ENCODE results near the gene MRC1.

MRC1 gene

GRCh38 chr10:17781856-17782255, 27.3 kb upstream of the MRC1 start:
- no peak overlapping the region for H3K9ac ChIP-seq
- no peaks in the 10 kb centered on the region for H3K36me3 ChIP-seq (ENCODE audit: insufficient read depth)
- H3K4me2 ChIP-seq: no peak overlapping the region
- H3K27ac ChIP-seq: no peak overlapping the region
- no peak for TF ChIP-seq CTCF (conservative IDR thresholded peaks at IDR 0.05; ENCODE audit: low read depth, low read length)
- H3K4me1 ChIP-seq (ENCODE audit: low read depth, poor library complexity, severe bottlenecking): no peaks in the 10 kb centered on the region
- no peaks in the 10 kb centered on the region for H4K20me1 ChIP-seq (ENCODE audit: insufficient read depth)
- no peak overlapping the region for H2AFZ ChIP-seq (ENCODE audit: low read depth)
- no peaks in the 10 kb centered on the region for H3K79me2 ChIP-seq (ENCODE audit: insufficient read depth, low read depth)
- H3K27me3 ChIP-seq (ENCODE audit: insufficient read depth, low read depth): no peaks in the 10 kb centered on the region
- H3K4me3 ChIP-seq (IDR thresholded peaks at IDR 0.05; ENCODE audit: insufficient read depth, low read depth, low read length): no peak overlapping the region

- Histone ChIP-seq H3K4me1 (ENCODE audit: low read depth, poor library complexity, severe bottlenecking) (no peaks in the 10 kb centered on the region), H3K27ac (no peak overlapping the region), H3K4me2 (no peak overlapping the region)
Observed at GRCh38 chr10:17782921-17783665, 26.1 kb upstream of the MRC1 start.

GRCh38 chr10:17783751-17784150, 25.4 kb upstream of the MRC1 start:
- H3K27me3 ChIP-seq (ENCODE audit: insufficient read depth, low read depth): no peaks in the 10 kb centered on the region
- no peaks in the 10 kb centered on the region for H3K4me1 ChIP-seq (ENCODE audit: low read depth, poor library complexity, severe bottlenecking)
- H3K79me2 ChIP-seq (ENCODE audit: insufficient read depth, low read depth): no peaks in the 10 kb centered on the region
- H3K36me3 ChIP-seq (ENCODE audit: insufficient read depth): no peaks in the 10 kb centered on the region
- no peak overlapping the region for H3K4me2 ChIP-seq
- no peak for TF ChIP-seq CTCF (conservative IDR thresholded peaks at IDR 0.05; ENCODE audit: low read depth, low read length)
- H3K9ac ChIP-seq: no peak overlapping the region
- no peaks in the 10 kb centered on the region for H4K20me1 ChIP-seq (ENCODE audit: insufficient read depth)
- no peak overlapping the region for H2AFZ ChIP-seq (ENCODE audit: low read depth)
- no peak overlapping the region for H3K27ac ChIP-seq
- H3K4me3 ChIP-seq (IDR thresholded peaks at IDR 0.05; ENCODE audit: insufficient read depth, low read depth, low read length): no peak overlapping the region

More at GRCh38 chr10:17782921-17783665, 26.1 kb upstream of the MRC1 start:
- no peak overlapping the region for H3K9ac ChIP-seq
- H2AFZ ChIP-seq (ENCODE audit: low read depth): no peak overlapping the region
- no peaks in the 10 kb centered on the region for H4K20me1 ChIP-seq (ENCODE audit: insufficient read depth)
- H3K79me2 ChIP-seq (ENCODE audit: insufficient read depth, low read depth): no peaks in the 10 kb centered on the region
- no peaks in the 10 kb centered on the region for H3K27me3 ChIP-seq (ENCODE audit: insufficient read depth, low read depth)
- no peaks in the 10 kb centered on the region for H3K36me3 ChIP-seq (ENCODE audit: insufficient read depth)
- no peak for TF ChIP-seq CTCF (conservative IDR thresholded peaks at IDR 0.05; ENCODE audit: low read depth, low read length)
- H3K4me3 ChIP-seq (IDR thresholded peaks at IDR 0.05; ENCODE audit: insufficient read depth, low read depth, low read length): no peak overlapping the region

GRCh38 chr10:17784688-17785087, 24.5 kb upstream of the MRC1 start:
- no peaks in the 10 kb centered on the region for H3K27me3 ChIP-seq (ENCODE audit: insufficient read depth, low read depth)
- no peak overlapping the region for H3K27ac ChIP-seq
- no peak overlapping the region for H2AFZ ChIP-seq (ENCODE audit: low read depth)
- no peak for TF ChIP-seq CTCF (conservative IDR thresholded peaks at IDR 0.05; ENCODE audit: low read depth, low read length)
- no peaks in the 10 kb centered on the region for H3K4me1 ChIP-seq (ENCODE audit: low read depth, poor library complexity, severe bottlenecking)
- no peaks in the 10 kb centered on the region for H4K20me1 ChIP-seq (ENCODE audit: insufficient read depth)
- H3K36me3 ChIP-seq (ENCODE audit: insufficient read depth): no peaks in the 10 kb centered on the region
- no peak overlapping the region for H3K9ac ChIP-seq
- H3K4me2 ChIP-seq: no peak overlapping the region
- H3K79me2 ChIP-seq (ENCODE audit: insufficient read depth, low read depth): no peaks in the 10 kb centered on the region
- H3K4me3 ChIP-seq (IDR thresholded peaks at IDR 0.05; ENCODE audit: insufficient read depth, low read depth, low read length): no peak overlapping the region
